GM23248 (cell line): Measurements from ENCODE around the gene ABCC4. TPM values are rescaled to one million over a fixed set of nuclear protein-coding genes. Genes with fewer than 3 reads are reported as not detected.

ENCODE experiments used
- DNase-seq: peaks from one replicate; pipeline ENCODE4 v3.0.0-alpha.2; 2015
- H2AFZ ChIP-seq: fragments of 200-600 bp; sonication (generic); 2 replicates; pipeline ENCODE4 v1.6.1; 2016; ENCODE audit warnings: antibody characterized with exemption
- H3F3A ChIP-seq: fragments of 200-600 bp; sonication (generic); 2 replicates; pipeline ENCODE4 v1.6.1; 2016; ENCODE audit warnings: mild to moderate bottlenecking, antibody characterized with exemption, mixed run types; ENCODE audit not compliant: insufficient read depth
- H3K27ac ChIP-seq: fragments of 200-600 bp; sonication (generic); 2 replicates; pipeline ENCODE4 v1.5.1; 2016; ENCODE audit warnings: mild to moderate bottlenecking
- H3K27me3 ChIP-seq: fragments of 200-600 bp; sonication (generic); replicated peaks from 2 replicates; pipeline ENCODE4 v1.6.1; 2016; ENCODE audit warnings: mild to moderate bottlenecking; ENCODE audit not compliant: insufficient read depth
- H3K36me3 ChIP-seq: fragments of 200-600 bp; sonication (generic); 2 replicates; pipeline ENCODE4 v1.6.1; 2016; ENCODE audit warnings: low read depth, mild to moderate bottlenecking
- H3K4me1 ChIP-seq: fragments of 200-600 bp; sonication (generic); 2 replicates; pipeline ENCODE4 v1.6.1; 2016; ENCODE audit warnings: mild to moderate bottlenecking; ENCODE audit not compliant: insufficient read depth
- H3K4me2 ChIP-seq: fragments of 200-600 bp; sonication (generic); one replicate; pipeline ENCODE4 v1.6.1; 2016; ENCODE audit warnings: mild to moderate bottlenecking; ENCODE audit not compliant: unreplicated experiment
- H3K4me3 ChIP-seq: fragments of 200-600 bp; sonication (generic); 2 replicates; pipeline ENCODE4 v1.5.1; 2016; ENCODE audit warnings: mild to moderate bottlenecking
- H3K79me2 ChIP-seq: fragments of 200-600 bp; sonication (generic); 2 replicates; pipeline ENCODE4 v1.6.1; 2016; ENCODE audit warnings: mild to moderate bottlenecking; ENCODE audit not compliant: insufficient read depth
- H3K9ac ChIP-seq: fragments of 200-600 bp; sonication (generic); 2 replicates; pipeline ENCODE4 v1.6.1; 2016; ENCODE audit warnings: mild to moderate bottlenecking
- H3K9me2 ChIP-seq: fragments of 200-600 bp; sonication (generic); 2 replicates; pipeline ENCODE4 v1.6.1; 2016; ENCODE audit warnings: mixed run types, mild to moderate bottlenecking, moderate library complexity; ENCODE audit not compliant: insufficient read depth
- H3K9me3 ChIP-seq: fragments of 200-600 bp; sonication (generic); one replicate; pipeline ENCODE4 v1.6.1; 2017; ENCODE audit warnings: low read depth
- H4K20me1 ChIP-seq: fragments of 200-600 bp; sonication (generic); 2 replicates; pipeline ENCODE4 v1.6.0; 2016; ENCODE audit not compliant: insufficient read depth
- EZH2 ChIP-seq: fragments of 200-600 bp; sonication (generic); IDR thresholded peaks from 2 replicates; pipeline ENCODE4 v1.6.1; 2018; ENCODE audit warnings: antibody characterized with exemption, mild to moderate bottlenecking; ENCODE audit not compliant: insufficient read depth, poor library complexity, severe bottlenecking
- EZH2phosphoT487 ChIP-seq: fragments of 200-600 bp; sonication (generic); IDR thresholded peaks from 2 replicates; pipeline ENCODE4 v1.6.1; 2018; ENCODE audit warnings: antibody characterized with exemption, moderate library complexity, mild to moderate bottlenecking, low read depth; ENCODE audit not compliant: insufficient read depth
- WGBS, 2 experiments: methylation state at CpG; one replicate each; pipeline ENCODE4 v1.1.6; 2015 to 2017; ENCODE audit warnings: low lambda C conversion rate in 2 of 2, low coverage in 1 of 2; ENCODE audit errors: missing lambda C conversion rate in 2 of 2; 5-methylcytosine and 5-hydroxymethylcytosine counted together
- in situ Hi-C: fragments of 300-500 bp; cut with MboI; formaldehyde crosslinking; loops from 2 replicates; pipeline ENCODE4 v1.15.0; 2020
- polyA plus RNA-seq: library from polyadenylated mRNA; unstranded; fragments of >200 nt; fragmentation: Nextera tagmentation; extraction: Ambion mirVana; gene quantifications from 2 replicates; pipeline ENCODE4 v1.2.1, GENCODE V29; 2016
- total RNA-seq: library from RNA; depleted of rRNA; stranded (reverse); fragments of >200 nt; shearing (Covaris generic); gene quantifications from 2 replicates; pipeline ENCODE4 v1.2.3, GENCODE V29; 2014

The ABCC4 gene
- total and polyA plus RNA-seq, 2 experiments from 2014 or later, result 3.9 to 11.2 TPM

DNA sequence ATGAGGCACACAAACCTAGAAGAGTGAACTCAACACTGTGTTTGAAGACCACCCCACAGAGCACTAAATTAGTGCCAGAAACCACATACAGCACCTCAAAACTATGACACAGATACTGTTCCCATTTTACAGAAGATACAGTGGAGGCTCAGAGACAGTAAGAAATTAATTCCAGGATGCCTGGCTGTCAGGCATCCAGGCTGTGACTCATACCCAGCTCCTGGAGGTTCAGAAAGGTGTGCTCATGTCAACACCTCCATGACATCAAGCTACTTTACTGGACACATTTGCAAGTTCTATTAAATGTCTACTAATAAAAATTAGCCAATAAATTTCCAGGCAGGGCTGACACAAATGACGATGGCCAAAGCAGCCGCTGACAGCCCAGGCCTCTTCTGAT, 176.3 kb downstream of the ABCC4 start:
- H3K4me3 ChIP-seq, result no peak overlapping the region
- TF ChIP-seq EZH2phosphoT487 (no peak), EZH2 (no peak)
- H3K27me3 ChIP-seq, result no peaks in the 10 kb centered on the region
- no peak overlapping the region for H3K4me2 ChIP-seq
- 100% methylated on average over 2 of the region's 2 CpGs for WGBS, 2 experiments
- no peak for DNase-seq
- H3K9me3 ChIP-seq, result no peaks in the 10 kb centered on the region
- H3K9me2 ChIP-seq, result no peaks in the 10 kb centered on the region
- no peaks in the 10 kb centered on the region for H3F3A ChIP-seq
- no peaks in the 10 kb centered on the region for H3K79me2 ChIP-seq
- H4K20me1 ChIP-seq, result no peaks in the 10 kb centered on the region
- no peaks in the 10 kb centered on the region for H3K4me1 ChIP-seq
- no peak overlapping the region for H2AFZ ChIP-seq
- no peak overlapping the region for H3K27ac ChIP-seq
- no peak overlapping the region for H3K9ac ChIP-seq
- in situ Hi-C loops, result no loop called here
- no peaks in the 10 kb centered on the region for H3K36me3 ChIP-seq

DNA sequence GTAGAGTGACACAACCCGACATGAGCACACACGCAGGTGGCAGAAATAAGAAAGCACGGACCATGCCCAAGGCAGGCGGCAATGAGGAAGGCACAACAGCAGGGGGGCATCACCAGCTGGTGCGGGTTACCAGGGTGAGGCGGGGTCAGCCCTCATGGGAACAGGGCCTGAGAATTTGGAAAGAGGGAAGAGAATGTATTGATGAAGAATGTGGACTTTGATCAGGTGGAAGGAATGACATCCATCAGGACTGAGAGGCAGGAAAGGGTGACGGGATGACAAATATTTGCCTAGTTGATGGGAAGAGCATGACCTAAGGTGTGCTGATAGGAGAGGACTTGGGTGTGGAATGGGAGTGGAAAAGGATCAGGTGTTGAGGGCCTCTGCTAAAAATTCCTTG, 177.5 kb downstream of the ABCC4 start:
- H3K9me2 ChIP-seq, result no peaks in the 10 kb centered on the region
- no peak overlapping the region for H2AFZ ChIP-seq
- no peak overlapping the region for H3K27ac ChIP-seq
- no peaks in the 10 kb centered on the region for H3F3A ChIP-seq
- WGBS, 2 experiments, result 78 to 80% methylated on average over 7 of the region's 7 CpGs
- no peak overlapping the region for H3K4me2 ChIP-seq
- no peaks in the 10 kb centered on the region for H4K20me1 ChIP-seq
- no peaks in the 10 kb centered on the region for H3K4me1 ChIP-seq
- H3K36me3 ChIP-seq, result no peaks in the 10 kb centered on the region
- TF ChIP-seq EZH2phosphoT487, result no peak
- TF ChIP-seq EZH2, result no peak
- no peaks in the 10 kb centered on the region for H3K79me2 ChIP-seq
- no peak overlapping the region for H3K4me3 ChIP-seq
- no peaks in the 10 kb centered on the region for H3K9me3 ChIP-seq
- in situ Hi-C loops, result no loop called here
- H3K27me3 ChIP-seq, result no peaks in the 10 kb centered on the region
- DNase-seq, result no peak
- H3K9ac ChIP-seq, result no peak overlapping the region

DNA sequence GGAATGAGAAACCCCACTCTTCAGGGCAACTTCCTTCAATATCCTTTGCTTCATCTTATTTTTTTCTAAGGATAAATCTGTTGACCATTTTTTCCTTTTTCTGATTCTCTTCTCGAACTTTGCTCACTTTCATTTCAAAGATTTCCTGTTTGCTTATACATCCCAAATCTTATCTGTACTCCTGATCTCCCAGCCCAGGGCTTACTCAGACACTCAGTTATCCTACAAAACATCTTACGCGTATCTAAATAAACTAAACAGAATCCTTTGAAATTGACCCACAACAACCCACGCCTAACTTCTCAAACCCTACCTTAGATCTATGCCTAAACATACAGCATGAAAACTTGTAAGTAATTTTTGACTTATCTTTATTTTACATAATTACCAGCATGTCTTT, 179.2 kb downstream of the ABCC4 start:
- H2AFZ ChIP-seq, result no peak overlapping the region
- no peaks in the 10 kb centered on the region for H3K27me3 ChIP-seq
- H3K79me2 ChIP-seq, result no peaks in the 10 kb centered on the region
- H3K4me1 ChIP-seq, result no peaks in the 10 kb centered on the region
- no peak for TF ChIP-seq EZH2
- TF ChIP-seq EZH2phosphoT487, result no peak
- DNase-seq, result no peak
- no peak overlapping the region for H3K4me2 ChIP-seq
- WGBS, 2 experiments, result 92 to 93% methylated on average over 4 of the region's 4 CpGs
- no peaks in the 10 kb centered on the region for H4K20me1 ChIP-seq
- H3K36me3 ChIP-seq, result no peaks in the 10 kb centered on the region
- H3K4me3 ChIP-seq, result no peak overlapping the region
- no peaks in the 10 kb centered on the region for H3K9me3 ChIP-seq
- H3F3A ChIP-seq, result no peaks in the 10 kb centered on the region
- no peak overlapping the region for H3K27ac ChIP-seq
- in situ Hi-C loops, result no loop called here
- H3K9me2 ChIP-seq, result no peaks in the 10 kb centered on the region
- H3K9ac ChIP-seq, result no peak overlapping the region

GRCh38 chr13:95121516-95121915, 179.7 kb downstream of the ABCC4 start:
- 100% methylated on average over 1 of the region's 1 CpG for WGBS, 2 experiments
- no peak for DNase-seq
- H3K9ac ChIP-seq, result no peak overlapping the region
- H3K36me3 ChIP-seq, result no peaks in the 10 kb centered on the region
- no peak overlapping the region for H3K4me2 ChIP-seq
- no peak for TF ChIP-seq EZH2
- TF ChIP-seq EZH2phosphoT487, result no peak
- no peaks in the 10 kb centered on the region for H3F3A ChIP-seq
- in situ Hi-C loops, result no loop called here
- no peaks in the 10 kb centered on the region for H3K9me2 ChIP-seq
- H2AFZ ChIP-seq, result no peak overlapping the region
- H3K9me3 ChIP-seq, result no peaks in the 10 kb centered on the region
- H3K27me3 ChIP-seq, result no peaks in the 10 kb centered on the region
- H4K20me1 ChIP-seq, result no peaks in the 10 kb centered on the region
- no peaks in the 10 kb centered on the region for H3K79me2 ChIP-seq
- H3K4me1 ChIP-seq, result no peaks in the 10 kb centered on the region
- no peak overlapping the region for H3K27ac ChIP-seq
- no peak overlapping the region for H3K4me3 ChIP-seq

- H4K20me1 ChIP-seq, result no peaks in the 10 kb centered on the region
- DNase-seq, result no peak
- WGBS, 2 experiments, result 94 to 95% methylated on average over 2 of the region's 2 CpGs
- no peaks in the 10 kb centered on the region for H3F3A ChIP-seq
- H3K9me3 ChIP-seq, result no peaks in the 10 kb centered on the region
- H3K9me2 ChIP-seq, result no peaks in the 10 kb centered on the region
- no peak overlapping the region for H3K27ac ChIP-seq
- no peak overlapping the region for H3K4me2 ChIP-seq
- no peaks in the 10 kb centered on the region for H3K36me3 ChIP-seq
- no peak overlapping the region for H3K9ac ChIP-seq
- H3K4me1 ChIP-seq, result no peaks in the 10 kb centered on the region
- H3K27me3 ChIP-seq, result no peaks in the 10 kb centered on the region
- no peaks in the 10 kb centered on the region for H3K79me2 ChIP-seq
- H3K4me3 ChIP-seq, result no peak overlapping the region
- in situ Hi-C loops, result no loop called here
- H2AFZ ChIP-seq, result no peak overlapping the region
- TF ChIP-seq EZH2phosphoT487 (no peak), EZH2 (no peak)
Measured at GRCh38 chr13:95120650-95121049, 180.6 kb downstream of the ABCC4 start.
